Tibial nerve (tissue), 4 donors: Measurements from ENCODE around the gene ID2. TPM values are rescaled to one million over a fixed set of nuclear protein-coding genes. Genes with fewer than 3 reads are reported as not detected.
"Not testable (repeated sequence)": the region's sequence is repeated elsewhere in the genome, so short reads cannot be mapped to it uniquely, and the experiment has no call there.

Experiments
- DNase-seq, 2 donors: peaks; one replicate each; pipeline ENCODE4 v3.0.0-alpha.2; 2019; ENCODE audit warnings: low spot score in 2 of 2
- H3K27ac ChIP-seq, 4 donors: fragments of 200-600 bp; sonication (generic) in 3 of 4; one replicate each; pipeline ENCODE4 v1.5.1; 2017 to 2019; ENCODE audit warnings: mild to moderate bottlenecking in 1 of 4
- H3K27me3 ChIP-seq, 2 donors: fragments of 200-600 bp; sonication (generic) in 1 of 2; one replicate each; pipeline versions ENCODE4 v1.5.1 to v1.6.0; 2017 to 2019
- H3K36me3 ChIP-seq, 3 donors: fragments of 200-600 bp; sonication (generic); one replicate each; pipeline ENCODE4 v1.5.1; 2018 to 2019
- H3K4me1 ChIP-seq, 4 donors: fragments of 200-600 bp; sonication (generic) in 3 of 4; one replicate each; pipeline ENCODE4 v1.5.1; 2017 to 2019
- H3K4me3 ChIP-seq, 4 donors: fragments of 200-600 bp; sonication (generic) in 3 of 4; one replicate each; pipeline ENCODE4 v1.5.1; 2017 to 2019; ENCODE audit warnings: mild to moderate bottlenecking in 1 of 4, moderate library complexity in 1 of 4
- H3K9me3 ChIP-seq, 4 donors: fragments of 200-600 bp; sonication (generic) in 3 of 4; one replicate each; pipeline ENCODE4 v1.5.1; 2017 to 2019
- EP300 ChIP-seq, 2 donors: sonication (generic); formaldehyde crosslinking; IDR thresholded peaks; one replicate each; pipeline ENCODE4 v1.6.1; 2017; ENCODE audit warnings: antibody characterized with exemption in 2 of 2, mild to moderate bottlenecking in 1 of 2
- POLR2A ChIP-seq, 2 donors: fragments of 450-650 bp; IDR thresholded peaks; one replicate each; pipeline ENCODE4 v1.6.1; 2017; ENCODE audit warnings: antibody characterized with exemption in 2 of 2, mild to moderate bottlenecking in 2 of 2, moderate library complexity in 2 of 2
- WGBS, 2 donors: methylation state at CpG; one replicate each; pipeline ENCODE4 v1.1.5; 2018; 5-methylcytosine and 5-hydroxymethylcytosine counted together
- total RNA-seq, 4 donors: library from RNA; depleted of rRNA; stranded (reverse); fragments of >200 nt; gene quantifications; one replicate each; pipeline ENCODE4 v1.1.0, GENCODE V29; 2016
- TF ChIP-seq, protein P1 (sequence below), 5 experiments: fragments of 200-600 bp in 3 of 5; fragments of 450-650 bp in 2 of 5; sonication (generic) in 3 of 5; IDR thresholded peaks; one replicate each; pipeline ENCODE4 v1.5.1; 2016 to 2019; ENCODE audit warnings: antibody characterized with exemption in 5 of 5, mild to moderate bottlenecking in 3 of 5, moderate library complexity in 2 of 5

Gene ID2
- total RNA-seq, 4 donors from 2014 or later, result 145 to 208 (median 166) TPM

DNA sequence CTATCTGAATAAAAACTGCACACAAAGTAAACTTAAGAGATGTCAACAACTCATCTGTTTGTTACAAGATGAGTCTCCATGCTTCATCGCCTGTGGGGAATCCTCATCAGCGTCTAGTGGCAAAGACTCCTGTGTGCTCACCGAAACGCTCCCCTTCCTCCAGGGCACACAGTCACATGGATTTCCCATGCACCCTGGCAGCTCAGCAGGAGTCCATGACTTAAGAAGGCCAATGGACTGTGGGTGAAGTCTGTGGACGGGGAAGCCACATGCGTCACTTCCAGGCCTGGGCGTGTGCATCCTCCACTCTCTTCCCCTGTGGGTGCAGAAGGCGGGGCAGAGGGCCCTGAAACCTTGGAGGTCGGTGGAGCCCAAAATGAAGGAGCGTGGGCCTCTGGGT, 41.1 kb downstream of the ID2 start:
- peaks cover 0 to 15% (median 0%) of the 10 kb centered on the region in 3 donors for H3K36me3 ChIP-seq
- DNase-seq, result no peak
- WGBS, 2 donors, result 89 to 91% methylated on average over 10 of the region's 10 CpGs
- H3K9me3 ChIP-seq, result no peaks in the 10 kb centered on the region
- no peak overlapping the region for H3K4me3 ChIP-seq
- H3K27me3 ChIP-seq, result no peaks in the 10 kb centered on the region
- no peak overlapping the region for H3K27ac ChIP-seq
- H3K4me1 ChIP-seq, result no peaks in the 10 kb centered on the region
- TF ChIP-seq POLR2A (IDR thresholded peaks at IDR 0.05), result no peak
- TF ChIP-seq, protein P1, sequence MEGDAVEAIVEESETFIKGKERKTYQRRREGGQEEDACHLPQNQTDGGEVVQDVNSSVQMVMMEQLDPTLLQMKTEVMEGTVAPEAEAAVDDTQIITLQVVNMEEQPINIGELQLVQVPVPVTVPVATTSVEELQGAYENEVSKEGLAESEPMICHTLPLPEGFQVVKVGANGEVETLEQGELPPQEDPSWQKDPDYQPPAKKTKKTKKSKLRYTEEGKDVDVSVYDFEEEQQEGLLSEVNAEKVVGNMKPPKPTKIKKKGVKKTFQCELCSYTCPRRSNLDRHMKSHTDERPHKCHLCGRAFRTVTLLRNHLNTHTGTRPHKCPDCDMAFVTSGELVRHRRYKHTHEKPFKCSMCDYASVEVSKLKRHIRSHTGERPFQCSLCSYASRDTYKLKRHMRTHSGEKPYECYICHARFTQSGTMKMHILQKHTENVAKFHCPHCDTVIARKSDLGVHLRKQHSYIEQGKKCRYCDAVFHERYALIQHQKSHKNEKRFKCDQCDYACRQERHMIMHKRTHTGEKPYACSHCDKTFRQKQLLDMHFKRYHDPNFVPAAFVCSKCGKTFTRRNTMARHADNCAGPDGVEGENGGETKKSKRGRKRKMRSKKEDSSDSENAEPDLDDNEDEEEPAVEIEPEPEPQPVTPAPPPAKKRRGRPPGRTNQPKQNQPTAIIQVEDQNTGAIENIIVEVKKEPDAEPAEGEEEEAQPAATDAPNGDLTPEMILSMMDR (IDR thresholded peaks at IDR 0.05), result no peak
- TF ChIP-seq EP300 (IDR thresholded peaks at IDR 0.05), result no peak

- Histone ChIP-seq H3K36me3 (peaks cover 0 to 43% (median 0%) of the 10 kb centered on the region in 3 donors), H3K27ac (no peak overlapping the region), H3K4me1 (no peaks in the 10 kb centered on the region), H3K9me3 (no peaks in the 10 kb centered on the region), H3K27me3 (no peaks in the 10 kb centered on the region), H3K4me3 (no peak overlapping the region)
- DNase-seq, result no peak
- TF ChIP-seq, protein P1 (IDR thresholded peaks at IDR 0.05), result no peak
- TF ChIP-seq POLR2A (IDR thresholded peaks at IDR 0.05) (no peak), EP300 (IDR thresholded peaks at IDR 0.05) (no peak)
- 82 to 85% methylated on average over 7 of the region's 7 CpGs for WGBS, 2 donors
Observed at GRCh38 chr2:8725838-8726237, 44.0 kb downstream of the ID2 start.

- Histone ChIP-seq H3K27ac (no peak overlapping the region), H3K36me3 (peaks cover 0 to 63% (median 8%) of the 10 kb centered on the region in 3 donors), H3K9me3 (no peaks in the 10 kb centered on the region), H3K27me3 (no peaks in the 10 kb centered on the region), H3K4me1 (no peaks in the 10 kb centered on the region), H3K4me3 (no peak overlapping the region)
- no peak for DNase-seq
- no peak for TF ChIP-seq EP300 (IDR thresholded peaks at IDR 0.05)
- TF ChIP-seq, protein P1 (IDR thresholded peaks at IDR 0.05), result no peak
- 95 to 97% methylated on average over 7 of the region's 7 CpGs for WGBS, 2 donors
Observed at GRCh38 chr2:8728305-8729015, 46.6 kb downstream of the ID2 start.

- H3K27me3 ChIP-seq, H3K9me3 ChIP-seq, H3K4me3 ChIP-seq, H3K4me1 ChIP-seq, DNase-seq, H3K27ac ChIP-seq: not testable (repeated sequence)
- 68 to 78% methylated on average over 5 of the region's 5 CpGs for WGBS, 2 donors
- peaks cover 0 to 70% (median 8%) of the 10 kb centered on the region in 3 donors for H3K36me3 ChIP-seq
Observed at GRCh38 chr2:8729101-8729500, 47.2 kb downstream of the ID2 start.

DNA sequence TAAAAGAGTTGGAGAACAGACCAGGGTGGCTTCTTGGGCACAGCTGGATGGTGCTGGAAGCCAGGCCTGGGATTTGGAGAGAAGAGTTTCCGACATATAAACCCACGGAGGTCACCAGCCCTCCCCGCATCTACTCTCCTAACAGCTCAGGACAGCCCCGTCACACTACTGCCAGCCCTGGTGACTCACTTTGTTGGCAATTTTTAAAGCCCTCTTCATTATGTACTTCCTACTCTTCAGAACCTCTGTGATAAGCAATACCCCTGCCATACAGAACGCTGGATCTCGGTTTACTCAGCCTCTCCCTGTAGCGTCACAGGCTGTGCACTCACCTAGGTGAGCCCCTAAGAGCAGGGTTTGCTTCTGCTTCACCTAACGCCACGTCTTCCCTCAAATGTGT, 48.1 kb downstream of the ID2 start:
- WGBS, 2 donors, result 80 to 81% methylated on average over 9 of the region's 9 CpGs
- Histone ChIP-seq H3K9me3 (no peaks in the 10 kb centered on the region), H3K27ac (no peak overlapping the region), H3K27me3 (no peaks in the 10 kb centered on the region), H3K36me3 (peaks cover 0 to 78% (median 8%) of the 10 kb centered on the region in 3 donors), H3K4me3 (no peak overlapping the region), H3K4me1 (no peaks in the 10 kb centered on the region)
- TF ChIP-seq, protein P1 (IDR thresholded peaks at IDR 0.05), result no peak
- TF ChIP-seq POLR2A (IDR thresholded peaks at IDR 0.05) (no peak), EP300 (IDR thresholded peaks at IDR 0.05) (no peak)
- no peak for DNase-seq
